Duodenal mucosa (tissue), 2 donors: ENCODE results near the gene PROSER2.

ENCODE experiments used
- H3K27ac ChIP-seq: one replicate; pipeline ENCODE4 v1.7.0; 2013; ENCODE audit warnings: low read depth, low read length
- H3K27me3 ChIP-seq, 2 donors: one replicate each; pipeline ENCODE4 v1.7.0; 2013; ENCODE audit warnings: low read length in 2 of 2, control low read depth in 1 of 2; ENCODE audit not compliant: insufficient read depth in 2 of 2, control insufficient read depth in 1 of 2
- H3K36me3 ChIP-seq, 2 donors: one replicate each; pipeline ENCODE4 v1.7.0; 2013; ENCODE audit warnings: low read length in 2 of 2, control low read depth in 1 of 2; ENCODE audit not compliant: insufficient read depth in 2 of 2, control insufficient read depth in 1 of 2
- H3K4me1 ChIP-seq, 2 donors: one replicate each; pipeline ENCODE4 v1.7.0; 2013; ENCODE audit warnings: low read length in 2 of 2, control low read depth in 1 of 2; ENCODE audit not compliant: insufficient read depth in 2 of 2, control insufficient read depth in 1 of 2
- H3K4me3 ChIP-seq, 2 donors: one replicate each; pipeline ENCODE4 v1.7.0; 2013; ENCODE audit warnings: low read length in 2 of 2, low read depth in 1 of 2
- H3K9ac ChIP-seq, 2 donors: one replicate each; pipeline ENCODE4 v1.7.0; 2013; ENCODE audit warnings: low read length in 2 of 2, low read depth in 1 of 2
- H3K9me3 ChIP-seq, 2 donors: one replicate each; pipeline ENCODE4 v1.7.0; 2013; ENCODE audit warnings: low read length in 2 of 2, control low read depth in 1 of 2; ENCODE audit not compliant: control insufficient read depth in 1 of 2

PROSER2 gene

GRCh38 chr10:11863353-11864109 lies 40.4 kb downstream of the PROSER2 start:
- H3K9me3 ChIP-seq = no peaks in the 10 kb centered on the region
- no peak overlapping the region for H3K27ac ChIP-seq
- peaks cover 0 to 12% of the 10 kb centered on the region in 2 donors for H3K4me1 ChIP-seq
- no peaks in the 10 kb centered on the region for H3K36me3 ChIP-seq
- H3K4me3 ChIP-seq = peak overlapping the region; percentile 35 to 42
- no peak overlapping the region for H3K9ac ChIP-seq
- H3K27me3 ChIP-seq = peaks cover 0 to 5% of the 10 kb centered on the region in 2 donors

DNA sequence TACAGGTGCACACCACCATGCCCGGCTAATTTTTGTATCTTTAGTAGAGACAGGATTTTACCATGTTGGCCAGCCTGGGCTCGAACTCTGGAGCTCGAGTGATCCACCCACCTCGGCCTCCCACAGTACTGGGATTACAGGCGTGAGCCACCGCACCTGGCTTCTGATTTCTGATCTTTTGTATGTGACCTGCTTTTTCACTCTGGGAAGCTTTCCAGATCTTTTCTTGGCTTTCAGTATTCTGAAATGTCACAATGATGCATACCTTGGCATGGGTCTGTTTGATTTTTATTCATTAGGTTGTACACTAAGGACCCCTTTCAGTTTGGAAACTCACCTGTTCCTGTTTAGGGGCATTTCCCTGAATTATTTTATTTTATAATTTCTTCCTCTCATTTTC lies 41.6 kb downstream of the PROSER2 start:
- no peaks in the 10 kb centered on the region for H3K36me3 ChIP-seq
- H3K27me3 ChIP-seq = peaks cover 0 to 5% of the 10 kb centered on the region in 2 donors
- H3K4me3 ChIP-seq = no peak overlapping the region
- no peak overlapping the region for H3K27ac ChIP-seq
- no peak overlapping the region for H3K9ac ChIP-seq
- H3K4me1 ChIP-seq = peaks cover 0 to 12% of the 10 kb centered on the region in 2 donors
- H3K9me3 ChIP-seq = no peaks in the 10 kb centered on the region

- H3K9me3 ChIP-seq = no peaks in the 10 kb centered on the region
- H3K4me3 ChIP-seq = no peak overlapping the region
- no peaks in the 10 kb centered on the region for H3K36me3 ChIP-seq
- H3K4me1 ChIP-seq = peaks cover 0 to 12% of the 10 kb centered on the region in 2 donors
- peaks cover 0 to 5% of the 10 kb centered on the region in 2 donors for H3K27me3 ChIP-seq
- no peak overlapping the region for H3K9ac ChIP-seq
- H3K27ac ChIP-seq = no peak overlapping the region
Observed at GRCh38 chr10:11865561-11865960, 42.4 kb downstream of the PROSER2 start.

GRCh38 chr10:11866199-11866925 lies 43.2 kb downstream of the PROSER2 start:
- no peak overlapping the region for H3K27ac ChIP-seq
- H3K4me1 ChIP-seq = peaks cover 0 to 12% of the 10 kb centered on the region in 2 donors
- H3K9me3 ChIP-seq = no peaks in the 10 kb centered on the region
- H3K36me3 ChIP-seq = no peaks in the 10 kb centered on the region
- H3K4me3 ChIP-seq = no peak overlapping the region
- H3K27me3 ChIP-seq = peaks cover 0 to 5% of the 10 kb centered on the region in 2 donors
- no peak overlapping the region for H3K9ac ChIP-seq

GRCh38 chr10:11869219-11869618 lies 46.1 kb downstream of the PROSER2 start:
- peaks cover 0 to 5% of the 10 kb centered on the region in 2 donors for H3K27me3 ChIP-seq
- H3K4me1 ChIP-seq = peaks cover under 1% of the 10 kb centered on the region in 2 donors
- no peaks in the 10 kb centered on the region for H3K36me3 ChIP-seq
- H3K27ac ChIP-seq = no peak overlapping the region
- H3K4me3 ChIP-seq = no peak overlapping the region
- no peak overlapping the region for H3K9ac ChIP-seq
- H3K9me3 ChIP-seq = no peaks in the 10 kb centered on the region

- H3K9ac ChIP-seq = no peak overlapping the region
- H3K36me3 ChIP-seq = no peaks in the 10 kb centered on the region
- H3K4me1 ChIP-seq = peaks cover 6 to 7% of the 10 kb centered on the region in 2 donors
- peaks cover 0 to 5% of the 10 kb centered on the region in 2 donors for H3K27me3 ChIP-seq
- no peak overlapping the region for H3K4me3 ChIP-seq
- H3K9me3 ChIP-seq = no peaks in the 10 kb centered on the region
- no peak overlapping the region for H3K27ac ChIP-seq
Observed at GRCh38 chr10:11869743-11870460, 46.7 kb downstream of the PROSER2 start.

DNA sequence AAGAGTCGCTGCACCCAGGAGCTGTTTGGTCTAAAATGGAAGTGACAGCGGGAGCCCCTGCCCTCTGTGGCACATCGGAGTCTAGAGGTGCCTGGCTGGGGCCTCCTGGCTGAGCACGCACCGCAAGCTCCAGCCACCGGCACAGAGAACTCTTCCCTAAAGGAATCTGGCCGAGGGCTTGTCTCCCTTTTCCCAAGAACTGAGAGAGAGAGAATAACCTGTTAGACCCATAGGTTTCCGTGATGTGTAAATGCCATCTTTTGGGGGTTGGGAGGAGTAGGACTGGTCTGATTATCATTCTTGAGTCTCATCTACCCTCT lies 47.3 kb downstream of the PROSER2 start:
- Histone ChIP-seq H3K27ac (no peak overlapping the region), H3K27me3 (peaks cover 0 to 4% of the 10 kb centered on the region in 2 donors), H3K9me3 (no peaks in the 10 kb centered on the region), H3K36me3 (no peaks in the 10 kb centered on the region), H3K4me3 (no peak overlapping the region), H3K4me1 (peaks cover 11 to 12% of the 10 kb centered on the region in 2 donors), H3K9ac (no peak overlapping the region)

- no peaks in the 10 kb centered on the region for H3K36me3 ChIP-seq
- H3K27ac ChIP-seq = no peak overlapping the region
- H3K4me3 ChIP-seq = no peak overlapping the region
- H3K4me1 ChIP-seq = peaks cover 17 to 18% of the 10 kb centered on the region in 2 donors
- no peaks in the 10 kb centered on the region for H3K9me3 ChIP-seq
- H3K9ac ChIP-seq = no peak overlapping the region
- H3K27me3 ChIP-seq = no peaks in the 10 kb centered on the region
Observed at GRCh38 chr10:11870900-11871400, 47.8 kb downstream of the PROSER2 start.

GRCh38 chr10:11871466-11871865 lies 48.3 kb downstream of the PROSER2 start:
- H3K27ac ChIP-seq = no peak overlapping the region
- no peak overlapping the region for H3K9ac ChIP-seq
- H3K4me1 ChIP-seq = peaks cover 22% of the 10 kb centered on the region in 2 donors
- no peak overlapping the region for H3K4me3 ChIP-seq
- H3K9me3 ChIP-seq = no peaks in the 10 kb centered on the region
- no peaks in the 10 kb centered on the region for H3K36me3 ChIP-seq
- no peaks in the 10 kb centered on the region for H3K27me3 ChIP-seq
